Keratinocyte (primary cell): ENCODE data around the gene KCNMA1.

Source experiments
- EZH2 ChIP-seq: IDR thresholded peaks from one replicate; pipeline ENCODE4 v1.6.1; 2012; ENCODE audit warnings: inconsistent platforms, mild to moderate bottlenecking, low read length, moderate library complexity
- TF ChIP-seq, protein P1 (sequence below), 3 experiments: IDR thresholded peaks in 1 of 3; conservative IDR thresholded peaks in 1 of 3; optimal IDR thresholded peaks in 1 of 3; 2 replicates in 2 of 3; 3 replicates in 1 of 3; pipeline versions ENCODE3 to v1.5.1; 2011; ENCODE audit warnings: low read length in 3 of 3, mild to moderate bottlenecking in 3 of 3, moderate library complexity in 2 of 3, control low read depth in 1 of 3, inconsistent platforms in 1 of 3; ENCODE audit not compliant: insufficient read depth in 2 of 3; ENCODE audit errors: extremely low read depth in 1 of 3

DNA sequence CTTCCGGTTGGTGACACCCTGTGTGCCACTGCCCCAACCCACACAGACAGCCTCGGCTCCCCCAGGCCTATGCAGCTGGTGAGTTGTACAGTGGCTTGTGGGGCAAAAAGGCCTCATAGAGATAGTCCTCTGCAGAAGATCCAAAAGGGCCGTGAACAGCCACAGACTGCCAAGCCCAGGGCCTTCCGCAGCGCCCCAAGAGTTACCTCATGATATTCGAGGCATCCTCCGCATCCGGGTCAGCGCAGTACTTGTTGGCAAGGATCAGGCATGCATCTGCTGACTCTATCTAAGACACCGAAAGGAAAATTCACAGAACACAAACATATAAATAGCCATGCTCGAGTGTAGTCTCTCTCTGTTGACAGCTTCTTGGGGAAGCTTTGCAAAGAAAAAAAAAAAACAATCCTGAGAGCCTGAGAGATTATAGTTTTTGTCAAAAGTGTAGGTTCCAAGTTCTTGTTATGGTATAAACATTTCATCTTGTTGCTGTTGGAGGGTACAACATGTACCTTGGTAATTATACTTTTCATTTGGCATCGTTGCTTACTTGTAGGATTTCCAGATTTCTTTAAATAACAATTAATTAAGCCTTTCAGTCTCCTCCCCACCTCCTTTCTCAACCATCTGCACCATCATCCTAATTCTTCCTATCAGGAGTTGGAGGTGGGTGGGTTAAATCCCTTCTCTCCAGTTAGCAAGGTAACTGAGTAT lies 553.0 kb downstream of the KCNMA1 start:
- TF ChIP-seq, protein P1, sequence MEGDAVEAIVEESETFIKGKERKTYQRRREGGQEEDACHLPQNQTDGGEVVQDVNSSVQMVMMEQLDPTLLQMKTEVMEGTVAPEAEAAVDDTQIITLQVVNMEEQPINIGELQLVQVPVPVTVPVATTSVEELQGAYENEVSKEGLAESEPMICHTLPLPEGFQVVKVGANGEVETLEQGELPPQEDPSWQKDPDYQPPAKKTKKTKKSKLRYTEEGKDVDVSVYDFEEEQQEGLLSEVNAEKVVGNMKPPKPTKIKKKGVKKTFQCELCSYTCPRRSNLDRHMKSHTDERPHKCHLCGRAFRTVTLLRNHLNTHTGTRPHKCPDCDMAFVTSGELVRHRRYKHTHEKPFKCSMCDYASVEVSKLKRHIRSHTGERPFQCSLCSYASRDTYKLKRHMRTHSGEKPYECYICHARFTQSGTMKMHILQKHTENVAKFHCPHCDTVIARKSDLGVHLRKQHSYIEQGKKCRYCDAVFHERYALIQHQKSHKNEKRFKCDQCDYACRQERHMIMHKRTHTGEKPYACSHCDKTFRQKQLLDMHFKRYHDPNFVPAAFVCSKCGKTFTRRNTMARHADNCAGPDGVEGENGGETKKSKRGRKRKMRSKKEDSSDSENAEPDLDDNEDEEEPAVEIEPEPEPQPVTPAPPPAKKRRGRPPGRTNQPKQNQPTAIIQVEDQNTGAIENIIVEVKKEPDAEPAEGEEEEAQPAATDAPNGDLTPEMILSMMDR (optimal IDR thresholded peaks at IDR 0.05 in 1 of 3, IDR thresholded peaks at IDR 0.05 in 1 of 3, conservative IDR thresholded peaks at IDR 0.05 in 1 of 3; ENCODE audit: extremely low read depth in 1 of 3, insufficient read depth in 2 of 3, low read length in 3 of 3) = no peak
- TF ChIP-seq EZH2 = no peak
